Measurements from ENCODE around the gene RGCC. TPM values are rescaled to one million over a fixed set of nuclear protein-coding genes. Genes with fewer than 3 reads are reported as not detected.

Gene RGCC
- total and polyA plus RNA-seq, 8 donors: 3.2 to 22.9 (median 7.8) TPM

DNA sequence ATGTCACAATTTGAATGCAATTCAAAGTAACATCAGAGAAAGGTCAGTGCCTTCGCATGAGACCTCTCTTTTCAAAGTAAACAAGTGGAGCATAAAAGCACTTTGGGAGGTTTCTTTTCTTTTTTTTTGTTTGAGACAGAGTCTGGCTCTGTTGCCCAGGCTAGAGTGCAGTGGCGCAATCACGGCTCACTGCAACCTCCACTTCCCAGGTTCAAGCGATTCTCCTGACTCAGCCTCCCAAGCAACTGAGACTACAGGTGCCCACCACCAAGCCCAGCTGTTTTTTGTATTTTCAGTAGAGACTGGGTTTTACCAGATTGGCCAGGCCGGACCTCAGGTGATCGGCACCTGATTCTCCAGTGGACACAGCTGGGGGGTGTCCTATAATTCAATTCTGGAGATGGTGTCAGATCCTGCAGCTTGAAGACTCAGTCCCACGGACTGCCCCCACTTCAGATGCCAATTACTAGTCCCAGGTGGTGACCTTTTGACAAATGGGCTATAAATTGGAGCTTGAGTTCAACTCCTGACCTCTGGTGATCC is 57.6 kb downstream of the RGCC start:
- H3K27me3 ChIP-seq: no peaks in the 10 kb centered on the region
- no peaks in the 10 kb centered on the region for H3K9me3 ChIP-seq
- H3K36me3 ChIP-seq: no peaks in the 10 kb centered on the region
- no peaks in the 10 kb centered on the region for H3K4me1 ChIP-seq
- TF ChIP-seq, protein P1, sequence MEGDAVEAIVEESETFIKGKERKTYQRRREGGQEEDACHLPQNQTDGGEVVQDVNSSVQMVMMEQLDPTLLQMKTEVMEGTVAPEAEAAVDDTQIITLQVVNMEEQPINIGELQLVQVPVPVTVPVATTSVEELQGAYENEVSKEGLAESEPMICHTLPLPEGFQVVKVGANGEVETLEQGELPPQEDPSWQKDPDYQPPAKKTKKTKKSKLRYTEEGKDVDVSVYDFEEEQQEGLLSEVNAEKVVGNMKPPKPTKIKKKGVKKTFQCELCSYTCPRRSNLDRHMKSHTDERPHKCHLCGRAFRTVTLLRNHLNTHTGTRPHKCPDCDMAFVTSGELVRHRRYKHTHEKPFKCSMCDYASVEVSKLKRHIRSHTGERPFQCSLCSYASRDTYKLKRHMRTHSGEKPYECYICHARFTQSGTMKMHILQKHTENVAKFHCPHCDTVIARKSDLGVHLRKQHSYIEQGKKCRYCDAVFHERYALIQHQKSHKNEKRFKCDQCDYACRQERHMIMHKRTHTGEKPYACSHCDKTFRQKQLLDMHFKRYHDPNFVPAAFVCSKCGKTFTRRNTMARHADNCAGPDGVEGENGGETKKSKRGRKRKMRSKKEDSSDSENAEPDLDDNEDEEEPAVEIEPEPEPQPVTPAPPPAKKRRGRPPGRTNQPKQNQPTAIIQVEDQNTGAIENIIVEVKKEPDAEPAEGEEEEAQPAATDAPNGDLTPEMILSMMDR (IDR thresholded peaks at IDR 0.05): no peak
- 88 to 89% methylated on average over 7 of the region's 7 CpGs for WGBS, 2 donors
- no peak overlapping the region for H3K27ac ChIP-seq
- ATAC-seq (no peak), DNase-seq (no peak), FAIRE-seq (no peak)
- no peak overlapping the region for H3K4me3 ChIP-seq
- intact Hi-C loops (cut with DNase I): no loop called here

DNA sequence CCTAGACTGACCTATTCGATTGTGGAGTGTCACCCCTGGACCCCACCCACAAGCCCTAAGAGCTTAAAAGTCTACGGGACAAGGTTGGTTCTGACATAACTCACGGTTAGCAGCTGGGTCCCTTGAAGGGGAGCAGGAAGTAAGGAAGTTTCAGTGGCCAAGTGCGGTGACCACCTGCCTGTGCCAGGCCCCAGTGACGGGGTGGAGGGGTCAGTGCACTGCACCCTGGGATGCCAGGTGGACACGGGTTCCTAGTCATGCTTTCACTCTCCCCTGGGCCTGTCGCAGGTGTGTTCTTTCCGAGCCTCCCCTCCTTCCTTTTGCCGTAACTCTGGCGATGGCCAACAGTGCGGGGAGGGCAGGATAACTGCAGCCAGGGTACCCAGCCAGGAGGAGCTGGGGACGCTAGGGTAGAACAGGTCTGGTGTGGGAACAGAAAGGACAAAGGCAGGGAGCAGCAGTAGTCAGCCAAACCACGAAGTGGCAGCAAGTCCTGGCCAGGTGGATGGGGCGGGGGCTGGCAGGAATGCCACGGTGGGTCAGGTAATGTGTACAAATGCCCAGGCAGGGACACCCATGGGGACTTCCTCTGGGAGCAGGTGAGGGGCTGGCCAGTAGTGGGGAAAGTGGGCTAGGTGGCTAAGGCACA is 58.3 kb downstream of the RGCC start:
- Histone ChIP-seq H3K36me3 (no peaks in the 10 kb centered on the region), H3K27me3 (no peaks in the 10 kb centered on the region), H3K9me3 (no peaks in the 10 kb centered on the region), H3K4me1 (no peaks in the 10 kb centered on the region), H3K27ac (no peak overlapping the region), H3K4me3 (no peak overlapping the region)
- DNase-seq (no peak), FAIRE-seq (no peak), ATAC-seq (no peak)
- TF ChIP-seq, protein P1 (IDR thresholded peaks at IDR 0.05): no peak
- 85 to 86% methylated on average over 15 of the region's 15 CpGs for WGBS, 2 donors
- intact Hi-C loops (cut with DNase I): no loop called here

DNA sequence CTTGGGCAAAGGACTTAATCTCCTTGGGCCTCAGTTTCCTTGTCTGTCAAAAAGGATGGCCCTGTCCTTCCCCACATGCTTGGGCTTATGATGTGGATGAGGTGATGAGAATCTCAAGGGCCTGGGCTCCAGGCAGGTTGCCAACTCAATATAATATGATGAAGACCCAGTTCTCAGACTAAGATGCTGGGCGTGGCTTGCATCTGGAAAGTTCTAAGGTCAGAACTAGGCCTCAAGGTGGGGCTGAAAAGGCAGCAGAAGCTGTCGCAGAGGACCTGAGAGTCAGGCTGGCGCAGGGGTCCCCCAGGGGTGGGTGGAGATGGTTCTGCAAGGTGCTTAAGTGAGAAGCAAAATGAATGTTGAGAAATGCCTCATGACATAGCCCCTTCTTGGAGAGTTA is 58.8 kb downstream of the RGCC start:
- ATAC-seq (no peak), FAIRE-seq (no peak), DNase-seq (no peak)
- Histone ChIP-seq H3K27ac (no peak overlapping the region), H3K27me3 (no peaks in the 10 kb centered on the region), H3K4me1 (no peaks in the 10 kb centered on the region), H3K4me3 (no peak overlapping the region), H3K9me3 (no peaks in the 10 kb centered on the region), H3K36me3 (no peaks in the 10 kb centered on the region)
- 90 to 96% methylated on average over 3 of the region's 3 CpGs for WGBS, 2 donors
- intact Hi-C loops (cut with DNase I): no loop called here
- TF ChIP-seq, protein P1 (IDR thresholded peaks at IDR 0.05): no peak

DNA sequence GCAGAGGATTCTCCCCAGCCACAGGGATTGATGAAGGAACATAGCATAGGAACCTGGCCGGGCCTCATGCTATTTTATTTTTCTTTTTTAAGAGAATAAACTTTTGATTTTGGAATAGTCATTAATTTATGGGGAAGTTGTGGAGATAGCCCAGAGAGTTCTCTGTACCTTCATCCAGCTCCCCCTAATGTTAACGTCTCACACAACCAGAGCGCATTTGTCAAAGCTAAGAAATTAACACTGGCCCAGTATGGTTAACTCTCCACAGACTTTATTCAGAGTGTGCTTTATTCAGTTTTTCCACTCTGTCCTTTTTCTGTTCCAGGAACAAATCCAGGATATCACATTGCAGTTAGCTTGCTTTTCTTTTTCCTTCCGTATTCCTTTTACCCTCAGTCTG is 59.4 kb downstream of the RGCC start:
- 85 to 94% methylated on average over 4 of the region's 4 CpGs for WGBS, 2 donors
- Histone ChIP-seq H3K4me3 (no peak overlapping the region), H3K36me3 (no peaks in the 10 kb centered on the region), H3K27me3 (no peaks in the 10 kb centered on the region), H3K4me1 (no peaks in the 10 kb centered on the region), H3K9me3 (no peaks in the 10 kb centered on the region), H3K27ac (no peak overlapping the region)
- no peak for ATAC-seq
- FAIRE-seq: no peak
- TF ChIP-seq, protein P1 (IDR thresholded peaks at IDR 0.05): no peak
- intact Hi-C loops (cut with DNase I): no loop called here
- DNase-seq: no peak

DNA sequence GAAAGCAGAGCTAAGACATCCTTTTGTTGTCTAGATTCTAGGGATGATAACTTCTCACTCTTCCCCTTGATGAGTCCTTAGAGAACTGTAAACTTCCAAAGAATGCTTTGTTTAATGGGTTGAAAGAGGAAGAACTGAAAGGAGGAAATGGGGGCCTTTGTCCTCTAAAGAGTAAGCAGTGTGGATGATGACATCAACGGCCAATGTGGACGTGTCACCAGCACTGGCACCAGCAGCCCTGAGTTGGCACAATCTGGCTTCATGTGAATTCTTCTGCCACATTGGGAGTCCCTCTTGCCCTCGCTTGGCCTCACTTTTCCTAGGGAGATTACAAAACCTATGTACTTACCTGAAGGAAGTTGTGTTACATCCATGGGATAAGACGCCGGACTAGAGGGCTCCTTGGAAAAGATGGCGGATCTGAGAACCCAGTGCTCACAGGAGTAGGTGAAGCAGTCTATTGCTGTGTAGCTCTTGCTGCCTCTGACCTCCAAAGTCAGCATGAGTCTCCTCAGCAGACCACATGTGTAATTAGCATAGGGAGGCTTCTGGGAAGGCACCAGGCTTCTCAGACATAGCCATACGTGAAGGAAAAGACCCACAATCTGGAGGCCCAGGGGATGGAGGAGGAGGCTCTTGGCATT is 62.8 kb downstream of the RGCC start:
- DNase-seq (no peak), FAIRE-seq (no peak), ATAC-seq (peak in 2 of 4 donors; percentile 42 to 52)
- WGBS, 2 donors: 81 to 88% methylated on average over 7 of the region's 7 CpGs
- no peaks in the 10 kb centered on the region for H3K36me3 ChIP-seq
- TF ChIP-seq, protein P1 (IDR thresholded peaks at IDR 0.05): no peak
- no peaks in the 10 kb centered on the region for H3K4me1 ChIP-seq
- no peaks in the 10 kb centered on the region for H3K9me3 ChIP-seq
- intact Hi-C loops (cut with DNase I): no loop called here
- H3K4me3 ChIP-seq: no peak overlapping the region
- no peak overlapping the region for H3K27ac ChIP-seq
- no peaks in the 10 kb centered on the region for H3K27me3 ChIP-seq
